OCI-LY3 (cell line): Measurements from ENCODE around the gene RETREG3.

Source experiments
- H2AFZ ChIP-seq: fragments of 200-600, 300-600 bp; shearing (Covaris generic); 2 replicates; pipeline ENCODE4 v1.6.0; 2014; ENCODE audit warnings: antibody characterized with exemption, low read depth, low read length
- H3K27ac ChIP-seq: fragments of 200-600, 300-600 bp; sonication (generic); 2 replicates; pipeline ENCODE4 v1.5.1; 2014; ENCODE audit warnings: mild to moderate bottlenecking, low read length, moderate library complexity, mixed read lengths
- H3K27me3 ChIP-seq: fragments of 200-600, 300-600 bp; sonication (generic); 2 replicates; pipeline ENCODE4 v1.6.1; 2014; ENCODE audit warnings: low read depth, low read length, mixed read lengths
- H3K36me3 ChIP-seq: fragments of 200-600, 300-600 bp; sonication (generic); replicated peaks from 2 replicates; pipeline ENCODE3; 2014; ENCODE audit warnings: low read depth, low read length, mixed read lengths
- H3K4me1 ChIP-seq: fragments of 300-600, 200-600 bp; sonication (generic); 2 replicates; pipeline ENCODE4 v1.6.1; 2014; ENCODE audit warnings: low read length, mixed read lengths
- H3K4me2 ChIP-seq: fragments of 200-600, 300-600 bp; sonication (generic); 2 replicates; pipeline ENCODE4 v1.6.1; 2014; ENCODE audit warnings: low read length, mixed read lengths
- H3K4me3 ChIP-seq: fragments of 300-600, 200-600 bp; sonication (generic); 2 replicates; pipeline ENCODE4 v1.5.1; 2014; ENCODE audit warnings: antibody characterized with exemption, mild to moderate bottlenecking, low read length, moderate library complexity
- H3K79me2 ChIP-seq: fragments of 300-600, 200-600 bp; shearing (Covaris generic); 2 replicates; pipeline ENCODE4 v1.6.1; 2014; ENCODE audit warnings: mild to moderate bottlenecking, low read length, mixed read lengths
- H3K9ac ChIP-seq: fragments of 300-600, 200-600 bp; shearing (Covaris generic); 2 replicates; pipeline ENCODE4 v1.6.0; 2014; ENCODE audit warnings: mild to moderate bottlenecking, low read length, moderate library complexity
- H3K9me3 ChIP-seq: fragments of 200-600, 300-600 bp; shearing (Covaris generic); 2 replicates; pipeline ENCODE4 v1.6.1; 2014; ENCODE audit warnings: low read length, mixed read lengths; ENCODE audit not compliant: insufficient read depth
- H4K20me1 ChIP-seq: fragments of 200-600, 300-600 bp; sonication (generic); 2 replicates; pipeline ENCODE4 v1.6.1; 2016; ENCODE audit warnings: low read length, mixed read lengths; ENCODE audit not compliant: insufficient read depth
- CTCF ChIP-seq: fragments of 200-600, 300-600 bp; sonication (generic); IDR thresholded peaks from 2 replicates; pipeline ENCODE4 v1.5.1; 2014; ENCODE audit warnings: antibody characterized with exemption, low read length, low read depth
- EZH2phosphoT487 ChIP-seq: fragments of 200-600 bp; shearing (Covaris generic); IDR thresholded peaks from 2 replicates; pipeline ENCODE4 v1.6.1; 2018; ENCODE audit warnings: antibody characterized with exemption, mixed run types, low read depth

RETREG3 gene

GRCh38 chr17:42536048-42536371, 73.2 kb downstream of the RETREG3 start, which contains the start of gene NAGLU:
Gene NAGLU (plus strand): TSS chr17:42536241. CDS start chr17:42536273, 32 bp downstream.
- H3K27ac ChIP-seq, result peak within 1 kb of the TSS; percentile 77
- H3K27me3 ChIP-seq, result no peaks in the 10 kb centered on the region
- H3K36me3 ChIP-seq, result peaks cover 20% of the 10 kb centered on the region
- peak within 1 kb of the TSS; percentile 84 for H3K4me3 ChIP-seq
- peak within 1 kb of the TSS; percentile 98 for H3K4me2 ChIP-seq
- peaks cover 23% of the 10 kb centered on the region for H3K79me2 ChIP-seq
- peak within 1 kb of the TSS; percentile 93 for H3K9ac ChIP-seq
- peak within 1 kb of the TSS; percentile 79 for H2AFZ ChIP-seq
- TF ChIP-seq CTCF (no peak), EZH2phosphoT487 (no peak)
- no peaks in the 10 kb centered on the region for H3K9me3 ChIP-seq
- peaks cover 31% of the 10 kb centered on the region for H3K4me1 ChIP-seq
- peaks cover 13% of the 10 kb centered on the region; the same call in 1 of the 2 replicates for H4K20me1 ChIP-seq

- Histone ChIP-seq H3K27me3 (no peaks in the 10 kb centered on the region), H3K36me3 (peaks cover 16% of the 10 kb centered on the region), H3K4me2 (peak overlapping the region; percentile 98), H3K9me3 (no peaks in the 10 kb centered on the region), H3K79me2 (peaks cover 23% of the 10 kb centered on the region), H4K20me1 (peaks cover 13% of the 10 kb centered on the region; the same call in 1 of the 2 replicates), H3K4me1 (peaks cover 37% of the 10 kb centered on the region), H3K4me3 (peak overlapping the region; percentile 84), H3K9ac (peak overlapping the region; percentile 93), H3K27ac (peak overlapping the region; percentile 77), H2AFZ (peak overlapping the region; percentile 79)
- no peak for TF ChIP-seq CTCF
- TF ChIP-seq EZH2phosphoT487, result no peak
These were observed 73.8 kb downstream of the RETREG3 start for GRCh38 chr17:42535155-42536047.

DNA sequence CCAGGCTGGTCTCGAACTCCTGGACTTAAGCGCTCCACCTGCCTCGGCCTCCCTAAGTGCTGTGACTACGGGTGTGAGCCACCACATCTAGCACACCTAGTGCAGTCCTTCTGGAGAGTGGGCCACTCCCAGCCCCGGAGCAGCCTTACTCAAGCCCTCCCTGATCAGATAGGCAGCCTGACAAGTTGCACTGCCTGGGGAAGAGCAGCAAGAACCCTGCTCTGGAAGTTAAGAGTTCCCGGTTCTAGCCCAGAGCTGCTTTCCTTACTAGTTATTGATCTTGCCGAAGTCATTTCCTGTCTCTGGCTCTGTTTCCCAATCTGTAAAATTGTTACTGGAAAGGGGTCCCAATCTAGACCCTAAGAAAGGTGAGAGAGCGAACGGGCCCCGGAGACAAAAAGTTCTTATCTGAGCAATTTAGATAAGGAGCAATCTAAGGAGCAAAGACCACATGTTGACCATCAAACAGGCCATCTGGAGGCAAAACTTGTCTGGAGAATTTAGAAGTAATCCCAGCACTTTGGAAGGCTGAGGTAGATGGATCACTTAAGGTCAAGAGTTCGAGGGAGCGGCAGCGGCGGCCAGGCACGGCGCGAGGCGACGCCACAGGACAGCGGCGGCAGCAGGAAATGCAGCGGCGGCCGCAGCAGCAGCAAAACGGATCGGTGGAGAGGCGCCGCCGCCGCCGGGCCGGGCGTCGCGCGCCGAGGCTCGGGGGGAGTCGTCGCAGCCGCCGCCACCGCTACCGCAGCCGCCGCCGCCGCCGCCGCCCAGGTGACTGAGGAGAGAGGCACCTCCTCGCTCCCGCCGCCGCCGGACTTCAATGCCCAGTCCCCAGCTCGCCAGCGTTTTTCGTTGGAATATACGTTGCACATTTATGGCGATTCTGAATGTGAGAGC, 77.5 kb downstream of the RETREG3 start:
- Histone ChIP-seq H4K20me1 (no peaks in the 10 kb centered on the region), H3K4me3 (peak overlapping the region; percentile 80), H3K79me2 (peaks cover 6% of the 10 kb centered on the region), H3K9me3 (no peaks in the 10 kb centered on the region), H3K9ac (peak overlapping the region; percentile 69), H3K4me1 (peaks cover 38% of the 10 kb centered on the region), H2AFZ (peak overlapping the region; percentile 85), H3K36me3 (no peaks in the 10 kb centered on the region), H3K27me3 (no peaks in the 10 kb centered on the region), H3K4me2 (peak overlapping the region; percentile 86), H3K27ac (no peak overlapping the region)
- peak; percentile 29; the same call in 1 of the 2 replicates for TF ChIP-seq CTCF
- no peak for TF ChIP-seq EZH2phosphoT487

DNA sequence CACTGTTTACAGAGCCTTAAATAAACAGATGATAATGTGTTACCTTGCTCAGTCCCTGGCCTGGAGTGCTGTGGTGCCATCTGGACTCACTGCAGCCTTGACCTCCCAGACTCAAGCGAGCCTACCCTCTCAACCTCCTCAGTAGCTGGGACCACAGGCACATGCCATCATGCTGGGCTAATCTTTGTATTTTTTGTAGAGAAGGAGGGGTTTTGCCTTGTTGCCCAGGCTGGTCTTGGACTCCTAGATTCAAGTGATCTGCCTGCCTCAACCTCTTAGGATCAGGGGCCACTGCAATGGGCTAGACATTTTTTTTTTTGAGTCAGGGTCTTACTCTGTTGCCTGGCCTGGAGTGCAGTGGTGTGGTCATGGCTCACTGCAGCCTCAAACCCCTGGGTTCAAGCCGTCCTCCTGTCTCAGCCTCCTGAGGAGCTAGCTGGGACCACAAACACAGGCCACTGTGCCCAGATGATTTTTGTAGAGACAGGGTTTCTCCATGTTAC, 78.2 kb downstream of the RETREG3 start:
- Histone ChIP-seq H3K4me2 (no peak overlapping the region), H3K79me2 (no peaks in the 10 kb centered on the region), H3K27ac (no peak overlapping the region), H3K4me3 (no peak overlapping the region), H3K9me3 (no peaks in the 10 kb centered on the region), H3K9ac (no peak overlapping the region), H4K20me1 (no peaks in the 10 kb centered on the region), H2AFZ (no peak overlapping the region), H3K27me3 (no peaks in the 10 kb centered on the region), H3K4me1 (peaks cover 38% of the 10 kb centered on the region), H3K36me3 (no peaks in the 10 kb centered on the region)
- TF ChIP-seq CTCF, result no peak
- no peak for TF ChIP-seq EZH2phosphoT487
